Urinary bladder (tissue), 4 donors: ENCODE data around the gene MAGI2. TPM values are rescaled to one million over a fixed set of nuclear protein-coding genes. Genes with fewer than 3 reads are reported as not detected.

ENCODE experiments used
- DNase-seq: peaks from one replicate; pipeline ENCODE4 v3.0.0-alpha.2; 2015; ENCODE audit errors: extremely low spot score
- H3K27ac ChIP-seq: one replicate; pipeline ENCODE4 v1.5.1; 2013; ENCODE audit warnings: low read depth, mild to moderate bottlenecking, moderate library complexity
- H3K36me3 ChIP-seq: one replicate; pipeline ENCODE4 v1.6.1; 2013; ENCODE audit warnings: mild to moderate bottlenecking, moderate library complexity; ENCODE audit not compliant: insufficient read depth
- H3K4me1 ChIP-seq: one replicate; pipeline ENCODE4 v1.6.1; 2013; ENCODE audit warnings: mild to moderate bottlenecking, moderate library complexity; ENCODE audit not compliant: insufficient read depth
- H3K4me3 ChIP-seq: one replicate; pipeline ENCODE4 v1.5.1; 2013; ENCODE audit warnings: low read depth, low read length
- WGBS: extraction: QIAGEN DNeasy Blood & Tissue Kit; methylation state at CpG from one replicate; pipeline ENCODE4 v1.1.7; 2013; 5-methylcytosine and 5-hydroxymethylcytosine counted together
- polyA plus RNA-seq: library from polyadenylated mRNA; stranded (reverse); fragments of 200-250 nt; gene quantifications from one replicate; pipeline ENCODE4 v1.2.3, GENCODE V29; 2013
- total RNA-seq: library from RNA; depleted of rRNA; stranded (reverse); fragments of >200 nt; gene quantifications from one replicate; pipeline ENCODE4 v1.2.3, GENCODE V29; 2014
- donor health status: healthy with polysubstance abuse.
- donor health status: healthy.

The MAGI2 gene
- total and polyA plus RNA-seq, 2 donors = 7.6 to 37.4 TPM

DNA sequence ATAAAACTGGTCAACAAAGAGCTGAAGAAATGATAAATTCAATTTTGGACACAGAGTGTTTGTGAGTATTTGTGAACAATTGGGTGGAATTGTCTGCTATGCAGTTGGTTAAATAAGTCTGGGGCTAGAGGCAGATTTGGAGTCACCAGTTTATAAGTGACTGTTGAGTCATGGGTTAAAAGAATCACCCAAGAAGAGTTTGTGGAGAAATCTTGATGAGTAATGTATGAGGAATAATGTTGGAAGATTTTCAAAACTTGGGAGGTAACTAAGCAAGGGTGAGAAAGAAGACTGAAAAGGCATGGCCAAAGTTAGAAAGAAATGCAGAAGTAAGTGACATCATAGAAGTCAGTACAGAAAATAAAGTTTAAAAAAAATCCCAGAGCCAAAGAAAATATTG, 750.7 kb downstream of the MAGI2 start:
- H3K4me3 ChIP-seq = no peak overlapping the region
- DNase-seq = no peak
- H3K27ac ChIP-seq = no peak overlapping the region
- no peaks in the 10 kb centered on the region for H3K36me3 ChIP-seq
- H3K4me1 ChIP-seq = no peaks in the 10 kb centered on the region

DNA sequence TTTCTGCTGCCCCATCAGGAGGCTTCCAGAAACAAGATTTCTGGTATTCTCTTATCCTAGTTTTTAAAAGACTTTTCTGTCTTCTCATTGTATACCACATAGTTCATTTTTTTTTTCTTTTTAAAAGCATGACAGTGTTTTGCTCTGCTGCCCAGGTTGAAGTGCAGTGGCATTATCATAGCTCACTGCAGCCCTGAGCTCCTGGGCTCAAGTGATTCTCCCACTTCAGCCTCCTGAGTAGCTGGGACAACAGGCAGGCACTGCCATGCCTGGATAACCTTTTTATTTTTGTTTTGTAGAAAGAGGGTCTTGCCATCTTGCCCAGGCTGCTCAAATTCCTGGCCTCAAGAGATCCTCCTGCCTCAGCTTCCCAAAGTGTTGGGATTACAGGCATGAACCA, 757.6 kb downstream of the MAGI2 start:
- no peak overlapping the region for H3K4me3 ChIP-seq
- DNase-seq = no peak
- no peaks in the 10 kb centered on the region for H3K4me1 ChIP-seq
- no peaks in the 10 kb centered on the region for H3K36me3 ChIP-seq
- no peak overlapping the region for H3K27ac ChIP-seq

DNA sequence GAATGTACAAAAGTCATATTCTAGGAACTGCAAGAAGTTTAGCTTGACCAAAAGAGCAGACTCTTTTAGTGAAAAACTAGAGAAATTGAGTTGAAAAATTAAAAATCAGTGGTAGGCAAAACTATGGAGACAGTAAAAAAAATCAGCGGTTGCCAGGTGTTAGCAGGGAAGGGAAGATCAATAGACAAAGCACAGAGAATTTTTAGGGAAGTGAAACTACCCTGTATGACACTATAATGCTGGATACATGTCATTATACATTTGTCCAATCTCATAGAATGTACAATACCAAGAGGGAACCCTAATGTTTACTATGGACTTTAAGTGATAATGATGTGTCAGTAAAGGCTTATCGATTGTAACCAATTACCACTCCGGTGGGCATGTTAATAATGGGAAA, 761.9 kb downstream of the MAGI2 start:
- Histone ChIP-seq H3K4me1 (no peaks in the 10 kb centered on the region), H3K36me3 (no peaks in the 10 kb centered on the region), H3K4me3 (no peak overlapping the region), H3K27ac (no peak overlapping the region)
- WGBS = 90% methylated on average over 3 of the region's 3 CpGs
- no peak for DNase-seq

DNA sequence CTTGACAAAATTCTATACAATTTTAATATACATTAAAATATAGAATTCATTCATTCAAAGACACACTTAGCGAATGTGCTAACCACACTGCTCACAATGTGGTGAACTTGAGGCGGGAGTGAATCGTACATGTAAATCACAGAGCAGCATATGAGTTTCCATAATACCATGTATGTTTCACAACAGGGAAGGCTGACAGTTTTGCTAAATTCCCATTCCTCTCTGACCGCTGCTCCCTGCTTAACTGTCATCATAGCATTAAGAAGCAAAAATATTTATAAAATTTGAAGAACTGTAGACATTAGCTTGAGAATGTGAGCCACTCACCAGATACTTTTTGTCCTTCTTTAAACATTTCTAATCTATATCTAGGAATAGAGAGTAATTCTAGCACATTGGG, 763.3 kb downstream of the MAGI2 start:
- no peak for DNase-seq
- 71% methylated on average over 4 of the region's 4 CpGs for WGBS
- Histone ChIP-seq H3K4me1 (no peaks in the 10 kb centered on the region), H3K27ac (no peak overlapping the region), H3K4me3 (no peak overlapping the region), H3K36me3 (no peaks in the 10 kb centered on the region)

DNA sequence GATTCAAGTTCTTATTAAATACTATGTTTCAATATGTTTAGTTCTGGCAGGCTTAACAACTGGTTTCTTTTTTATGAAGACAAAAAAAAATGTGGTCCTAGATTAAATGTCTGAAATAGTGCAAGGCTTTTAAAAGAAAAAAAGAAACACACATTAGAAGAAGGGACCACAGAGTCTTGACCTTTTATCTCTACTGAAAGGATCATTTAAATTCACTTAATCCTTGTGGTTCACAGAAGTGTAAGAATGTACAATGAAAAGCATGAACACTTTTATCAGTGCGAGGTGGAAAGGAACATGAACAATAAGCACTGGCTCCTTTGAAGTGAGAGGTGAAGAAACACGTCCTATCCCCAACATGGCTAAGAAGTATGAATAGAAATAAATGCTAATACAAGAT, 765.1 kb downstream of the MAGI2 start:
- DNase-seq = no peak
- 87% methylated on average over 2 of the region's 2 CpGs for WGBS
- no peak overlapping the region for H3K4me3 ChIP-seq

DNA sequence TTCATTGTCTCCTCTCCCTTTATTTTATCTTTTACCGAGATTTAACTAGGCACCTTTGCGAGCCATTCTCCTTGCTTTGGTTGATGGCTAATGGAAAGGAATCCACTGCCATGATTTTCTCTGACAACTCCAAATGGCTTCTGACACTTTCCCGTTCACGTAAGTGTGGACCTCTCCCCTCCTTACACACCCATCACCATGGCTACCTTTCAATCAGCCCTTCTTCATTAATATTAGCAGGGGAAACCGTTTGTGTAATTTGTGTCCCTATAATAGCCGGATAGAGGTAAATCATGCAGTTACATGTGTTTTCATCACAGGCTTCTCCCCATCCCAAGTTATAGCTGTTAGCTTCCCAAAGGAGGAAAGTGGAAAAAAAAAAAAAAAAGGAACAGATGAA, 767.3 kb downstream of the MAGI2 start:
- no peak for DNase-seq
- Histone ChIP-seq H3K27ac (no peak overlapping the region), H3K4me3 (no peak overlapping the region), H3K4me1 (no peaks in the 10 kb centered on the region), H3K36me3 (no peaks in the 10 kb centered on the region)
- WGBS = 77% methylated on average over 6 of the region's 6 CpGs

More for the DNA sequence above, 765.1 kb downstream of the MAGI2 start:
- Histone ChIP-seq H3K27ac (no peak overlapping the region), H3K4me1 (no peaks in the 10 kb centered on the region), H3K36me3 (no peaks in the 10 kb centered on the region)

DNA sequence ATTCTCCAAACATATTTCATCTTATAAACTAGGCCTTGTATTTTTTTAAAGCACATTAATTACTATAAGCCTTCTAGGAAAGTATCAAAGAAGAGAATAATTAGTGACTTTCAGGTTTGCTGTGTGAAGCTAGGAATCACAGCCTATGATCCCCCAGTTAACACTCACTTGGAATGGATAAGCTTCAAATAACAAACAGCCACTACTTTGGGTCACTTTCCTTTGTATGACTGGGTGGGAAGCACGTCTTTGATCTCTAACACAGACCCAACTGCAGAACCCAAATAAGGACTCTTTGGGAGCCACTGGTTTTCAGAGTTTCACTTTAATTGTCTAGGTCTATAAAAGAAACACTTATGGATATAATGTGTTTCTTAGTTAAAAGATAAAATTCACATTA, 769.3 kb downstream of the MAGI2 start:
- H3K36me3 ChIP-seq = no peaks in the 10 kb centered on the region
- no peak overlapping the region for H3K4me3 ChIP-seq
- WGBS = 82% methylated on average over 1 of the region's 1 CpG
- H3K4me1 ChIP-seq = no peaks in the 10 kb centered on the region
- DNase-seq = no peak
- H3K27ac ChIP-seq = no peak overlapping the region

DNA sequence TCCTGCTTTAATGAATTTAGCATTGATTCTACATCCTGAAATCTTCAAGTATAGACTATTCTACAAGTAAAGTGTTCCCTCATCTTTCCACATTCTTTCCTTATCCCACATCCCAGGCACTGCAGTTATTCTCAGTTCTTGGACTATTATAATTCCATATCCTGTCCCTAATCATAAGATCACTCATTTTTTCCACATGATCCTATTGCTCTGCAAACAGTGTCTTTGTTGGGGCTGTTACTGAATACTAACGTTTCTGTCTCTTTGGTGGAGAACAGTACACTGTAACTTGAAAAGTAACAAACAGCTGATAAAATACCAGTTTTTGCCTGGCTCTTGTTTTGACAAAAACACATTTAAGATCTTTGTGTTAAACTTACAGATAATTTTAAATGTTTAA, 769.9 kb downstream of the MAGI2 start:
- Histone ChIP-seq H3K4me1 (no peaks in the 10 kb centered on the region), H3K4me3 (no peak overlapping the region), H3K36me3 (no peaks in the 10 kb centered on the region), H3K27ac (no peak overlapping the region)
- WGBS = 39% methylated on average over 1 of the region's 1 CpG
- DNase-seq = no peak

DNA sequence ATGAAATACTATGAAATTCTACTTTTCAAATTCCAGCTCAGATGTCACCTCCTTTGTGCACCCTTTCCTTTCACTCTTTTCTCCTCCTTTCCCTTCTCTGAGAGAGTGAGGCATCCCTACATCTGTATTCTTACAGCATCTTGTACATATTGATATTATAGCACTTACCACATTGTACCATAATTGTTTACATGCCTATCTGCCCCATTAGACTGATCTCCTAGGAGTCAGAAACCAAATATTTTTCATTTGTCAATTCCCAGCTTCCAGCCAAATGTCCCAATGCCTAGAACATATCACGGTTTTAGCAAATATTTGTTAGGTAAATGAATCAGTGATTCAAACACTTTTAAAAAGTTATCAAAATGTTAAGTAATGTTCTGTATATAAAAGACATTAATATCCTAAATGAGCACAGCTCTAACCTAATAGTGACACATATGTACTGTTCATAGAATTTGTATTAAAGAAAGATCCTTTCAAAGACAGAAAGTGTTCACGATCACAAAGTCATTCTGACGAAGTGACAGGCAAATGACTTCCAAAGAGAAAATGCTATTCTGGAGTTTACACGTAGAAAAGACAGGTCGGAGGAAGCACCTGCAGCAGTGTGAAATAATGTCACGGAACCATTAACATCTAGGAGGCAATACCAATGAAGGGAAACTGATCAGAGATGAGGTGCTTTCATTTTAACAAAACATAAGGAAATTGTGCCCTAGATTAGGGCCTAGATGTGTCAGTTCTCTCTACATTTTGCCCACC, 774.2 kb downstream of the MAGI2 start:
- Histone ChIP-seq H3K4me1 (no peaks in the 10 kb centered on the region), H3K27ac (no peak overlapping the region), H3K4me3 (no peak overlapping the region), H3K36me3 (no peaks in the 10 kb centered on the region)
- 93% methylated on average over 6 of the region's 6 CpGs for WGBS
- DNase-seq = no peak

DNA sequence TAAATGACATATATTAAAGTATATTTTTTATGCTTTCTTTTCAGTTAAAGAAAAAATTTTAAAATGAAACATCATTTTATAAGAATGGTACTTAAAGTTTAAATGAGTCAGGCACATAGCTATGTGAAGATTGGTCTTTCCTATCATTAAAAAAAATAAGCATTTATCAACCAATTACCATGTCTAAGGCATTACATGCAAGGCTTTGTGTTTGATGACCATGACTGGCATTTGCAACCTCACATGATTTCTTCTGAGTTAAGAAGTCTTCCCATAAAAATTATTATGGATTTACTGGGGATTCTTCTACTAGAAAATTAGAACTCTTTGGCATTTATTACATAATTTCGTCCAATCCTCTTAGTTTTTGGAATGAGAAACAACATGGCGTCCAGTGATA, 776.1 kb downstream of the MAGI2 start:
- no peaks in the 10 kb centered on the region for H3K4me1 ChIP-seq
- WGBS = 90% methylated on average over 2 of the region's 2 CpGs

DNA sequence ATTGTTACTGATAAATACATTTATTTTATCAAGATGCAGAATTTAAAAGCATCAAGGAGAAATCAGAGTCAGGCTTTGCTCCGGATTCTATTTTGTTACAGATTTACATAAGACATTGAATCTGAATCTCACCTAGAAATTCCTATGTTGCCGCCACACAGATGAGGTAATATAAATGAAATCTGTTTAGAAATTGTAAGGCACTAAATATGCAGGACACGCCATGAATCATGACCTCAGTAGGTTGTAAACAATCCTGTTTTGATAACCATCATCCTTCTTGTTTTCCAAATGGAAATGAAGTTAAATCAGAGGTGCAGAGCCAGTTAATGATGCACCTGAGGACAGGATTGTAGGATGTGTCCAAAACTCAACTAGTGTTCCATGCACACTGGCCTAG, 778.0 kb downstream of the MAGI2 start:
- no peaks in the 10 kb centered on the region for H3K4me1 ChIP-seq
- WGBS = 85% methylated on average over 3 of the region's 3 CpGs

More for the DNA sequence above, 776.1 kb downstream of the MAGI2 start:
- no peak overlapping the region for H3K27ac ChIP-seq
- H3K4me3 ChIP-seq = no peak overlapping the region
- no peak for DNase-seq
- no peaks in the 10 kb centered on the region for H3K36me3 ChIP-seq

DNA sequence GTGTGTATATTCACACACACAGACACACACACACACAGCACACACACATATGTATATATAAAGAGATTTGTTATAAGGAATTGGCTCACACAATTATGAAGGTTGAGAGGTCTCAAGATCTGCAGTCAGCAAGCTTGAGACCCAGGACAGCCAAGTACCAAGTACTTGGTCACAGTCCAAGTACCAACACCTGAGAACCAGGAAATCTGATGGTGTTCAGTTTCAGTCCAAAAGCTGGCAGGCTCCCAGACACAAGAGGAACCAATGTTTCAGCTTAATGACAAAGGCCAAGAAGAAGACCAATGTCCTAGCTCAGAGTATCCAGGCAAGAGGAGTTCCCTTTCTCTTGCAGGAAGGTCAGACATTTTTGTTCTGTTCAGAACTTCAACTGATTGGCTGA, 780.2 kb downstream of the MAGI2 start:
- Histone ChIP-seq H3K4me1 (no peaks in the 10 kb centered on the region), H3K36me3 (no peaks in the 10 kb centered on the region), H3K27ac (no peak overlapping the region), H3K4me3 (no peak overlapping the region)
- no peak for DNase-seq

More for the DNA sequence above, 778.0 kb downstream of the MAGI2 start:
- no peaks in the 10 kb centered on the region for H3K36me3 ChIP-seq
- H3K27ac ChIP-seq = no peak overlapping the region
- no peak for DNase-seq
- no peak overlapping the region for H3K4me3 ChIP-seq

DNA sequence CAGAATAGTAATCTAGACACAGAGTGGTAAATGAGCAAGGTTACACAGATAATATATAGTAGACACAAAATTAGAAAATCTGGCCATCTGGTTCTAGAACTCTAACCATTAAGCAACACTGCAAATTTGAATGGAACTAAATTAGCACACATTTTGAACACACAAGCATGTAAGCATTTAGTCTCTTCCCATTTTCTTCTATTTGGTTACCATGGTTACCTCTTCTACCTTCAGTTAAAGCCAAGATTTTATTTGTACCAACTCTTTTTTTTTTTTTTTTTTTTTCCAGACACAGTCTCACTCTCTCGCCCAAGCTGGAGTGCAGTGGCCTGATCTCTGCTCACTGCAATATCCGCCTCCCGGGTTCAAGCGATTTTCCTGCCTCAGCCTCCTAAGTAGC, 790.5 kb downstream of the MAGI2 start:
- H3K27ac ChIP-seq = no peak overlapping the region
- no peaks in the 10 kb centered on the region for H3K4me1 ChIP-seq
- WGBS = 92% methylated on average over 4 of the region's 4 CpGs
- H3K4me3 ChIP-seq = no peak overlapping the region
- DNase-seq = no peak
- no peaks in the 10 kb centered on the region for H3K36me3 ChIP-seq

DNA sequence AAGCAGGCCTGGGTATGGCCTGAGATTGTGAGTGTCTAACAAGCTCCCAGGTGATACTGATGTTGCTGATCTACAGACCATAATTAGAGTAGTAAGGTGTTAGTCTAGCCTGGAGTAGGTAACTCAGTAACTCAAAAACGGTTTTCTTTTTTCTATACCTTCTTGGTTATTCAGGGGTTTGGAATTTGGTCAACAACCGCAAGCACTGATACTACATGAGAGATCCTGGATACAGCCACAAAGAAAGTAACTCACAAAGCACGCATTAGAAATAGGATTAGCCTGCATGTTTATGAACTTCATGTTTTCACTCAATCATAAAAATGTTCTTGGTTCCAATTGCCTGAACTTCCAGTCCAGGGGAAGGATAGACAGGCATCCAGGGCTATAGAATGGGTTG, 803.5 kb downstream of the MAGI2 start:
- DNase-seq = no peak
- no peaks in the 10 kb centered on the region for H3K36me3 ChIP-seq
- 91% methylated on average over 3 of the region's 3 CpGs for WGBS

DNA sequence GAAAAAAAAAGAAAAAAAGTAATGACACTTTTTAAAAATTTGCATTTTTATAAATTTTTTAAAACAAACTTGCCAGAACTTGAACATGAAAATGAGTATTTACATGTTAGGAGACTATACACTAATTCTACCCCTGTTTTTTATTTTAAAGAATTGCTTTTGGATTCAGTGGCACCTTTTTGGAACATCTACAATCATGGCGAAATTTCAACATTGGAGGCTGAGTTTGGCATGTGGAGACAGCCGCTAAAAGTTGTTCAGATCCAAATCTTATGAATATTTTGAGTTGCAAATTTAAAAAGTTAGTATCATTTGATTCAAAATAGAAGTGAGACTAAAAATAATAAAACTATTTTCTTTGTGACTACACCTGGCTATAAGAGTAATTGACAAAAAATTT, 804.2 kb downstream of the MAGI2 start:
- 93% methylated on average over 2 of the region's 2 CpGs for WGBS
- peaks cover 1% of the 10 kb centered on the region for H3K4me1 ChIP-seq
- no peak overlapping the region for H3K27ac ChIP-seq

More for the DNA sequence above, 803.5 kb downstream of the MAGI2 start:
- no peak overlapping the region for H3K27ac ChIP-seq
- H3K4me1 ChIP-seq = peaks cover 1% of the 10 kb centered on the region
- no peak overlapping the region for H3K4me3 ChIP-seq

More for the DNA sequence above, 804.2 kb downstream of the MAGI2 start:
- Histone ChIP-seq H3K4me3 (no peak overlapping the region), H3K36me3 (no peaks in the 10 kb centered on the region)
- DNase-seq = no peak
